Neural cell (in vitro differentiated cells): Measurements from ENCODE around the gene NAALADL1.

Source experiments
- TAF1 ChIP-seq: IDR thresholded peaks from 2 replicates; pipeline ENCODE4 v1.6.1; 2012; ENCODE audit warnings: low read depth
- TF ChIP-seq, protein P1 (sequence below): fragments of 450-650 bp; IDR thresholded peaks from 2 replicates; pipeline ENCODE4 v1.5.1; 2014; ENCODE audit warnings: antibody characterized with exemption, mild to moderate bottlenecking, moderate library complexity; ENCODE audit not compliant: poor library complexity, severe bottlenecking

GRCh38 chr11:65072631-65072966 lies 14.2 kb upstream of the NAALADL1 start:
- TF ChIP-seq, protein P1, sequence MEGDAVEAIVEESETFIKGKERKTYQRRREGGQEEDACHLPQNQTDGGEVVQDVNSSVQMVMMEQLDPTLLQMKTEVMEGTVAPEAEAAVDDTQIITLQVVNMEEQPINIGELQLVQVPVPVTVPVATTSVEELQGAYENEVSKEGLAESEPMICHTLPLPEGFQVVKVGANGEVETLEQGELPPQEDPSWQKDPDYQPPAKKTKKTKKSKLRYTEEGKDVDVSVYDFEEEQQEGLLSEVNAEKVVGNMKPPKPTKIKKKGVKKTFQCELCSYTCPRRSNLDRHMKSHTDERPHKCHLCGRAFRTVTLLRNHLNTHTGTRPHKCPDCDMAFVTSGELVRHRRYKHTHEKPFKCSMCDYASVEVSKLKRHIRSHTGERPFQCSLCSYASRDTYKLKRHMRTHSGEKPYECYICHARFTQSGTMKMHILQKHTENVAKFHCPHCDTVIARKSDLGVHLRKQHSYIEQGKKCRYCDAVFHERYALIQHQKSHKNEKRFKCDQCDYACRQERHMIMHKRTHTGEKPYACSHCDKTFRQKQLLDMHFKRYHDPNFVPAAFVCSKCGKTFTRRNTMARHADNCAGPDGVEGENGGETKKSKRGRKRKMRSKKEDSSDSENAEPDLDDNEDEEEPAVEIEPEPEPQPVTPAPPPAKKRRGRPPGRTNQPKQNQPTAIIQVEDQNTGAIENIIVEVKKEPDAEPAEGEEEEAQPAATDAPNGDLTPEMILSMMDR: no peak
- TF ChIP-seq TAF1: no peak
